ENCODE data around the gene ENPP6. TPM values are rescaled to one million over a fixed set of nuclear protein-coding genes. Genes with fewer than 3 reads are reported as not detected.

Gene ENPP6
- total and polyA plus RNA-seq, 2 donors (not counting 1 experiment from before 2014, with no cell fraction given) = 0.01 TPM; not detected in 1

- ATAC-seq (ENCODE audit: low read depth) (no peak), DNase-seq (no peak)
- TF ChIP-seq EZH2 (IDR thresholded peaks at IDR 0.05; ENCODE audit: borderline replicate concordance, insufficient read depth, low read depth, low read length, poor library complexity, severe bottlenecking) (no peak), CTCF (IDR thresholded peaks at IDR 0.05) (no peak)
- Histone ChIP-seq H3K9me3 (ENCODE audit: control extremely low read depth in 1 of 3, control insufficient read depth in 2 of 3, insufficient read depth in 1 of 3, low read length in 2 of 3) (no peaks in the 10 kb centered on the region), H3K9ac (ENCODE audit: low read length) (no peak overlapping the region), H4K20me1 (ENCODE audit: control insufficient read depth, insufficient read depth, low read length, poor library complexity, severe bottlenecking) (no peaks in the 10 kb centered on the region), H3K79me2 (ENCODE audit: control insufficient read depth, insufficient read depth, low read length) (no peaks in the 10 kb centered on the region), H3K27me3 (replicated peaks in 1 of 4; ENCODE audit: control extremely low read depth in 1 of 4, control insufficient read depth in 3 of 4, insufficient read depth in 4 of 4, low read length in 3 of 4) (no peaks in the 10 kb centered on the region), H3K36me3 (replicated peaks in 1 of 2; ENCODE audit: control extremely low read depth in 1 of 2, control insufficient read depth in 1 of 2, extremely low read depth in 1 of 2, insufficient read depth in 2 of 2, low read length in 1 of 2) (no peaks in the 10 kb centered on the region), H3K4me2 (replicated peaks; ENCODE audit: low read depth, low read length, poor library complexity, severe bottlenecking) (no peak overlapping the region), H3K4me3 (ENCODE audit: control extremely low read depth in 1 of 5, extremely low read depth in 1 of 5, insufficient read depth in 1 of 5, low read depth in 2 of 5, low read length in 4 of 5) (no peak overlapping the region), H2AFZ (ENCODE audit: insufficient read depth, low read depth, low read length, poor library complexity, severe bottlenecking) (no peak overlapping the region), H3K27ac (ENCODE audit: low read length in 2 of 2) (no peak overlapping the region), H3K4me1 (ENCODE audit: control insufficient read depth in 2 of 2, insufficient read depth in 2 of 2, low read length in 2 of 2) (no peaks in the 10 kb centered on the region)
- POLR2A ChIA-PET = no interaction called here
- Mint-ChIP-seq H3K27me3 (peaks cover 42% of the 10 kb centered on the region), H3K4me1 (peaks cover 7% of the 10 kb centered on the region), H3K9me3 (ENCODE audit: insufficient read depth) (no peaks in the 10 kb centered on the region), H3K4me3 (no peak overlapping the region), H3K27ac (no peak overlapping the region)
- CTCF ChIA-PET = interaction anchor here (1.2 kb wide), 1 partner anchor 624 kb away, joined by 3 read pairs; no protein-coding TSS in a partner anchor
- 100% methylated on average over 2 of the region's 4 CpGs for WGBS (ENCODE audit: insufficient coverage)
- intact Hi-C loops (cut with micrococcal nuclease) = no loop called here
Observed at GRCh38 chr4:184099000-184099399, 118.7 kb downstream of the ENPP6 start.

- H4K20me1 ChIP-seq (ENCODE audit: control insufficient read depth, insufficient read depth, low read length, poor library complexity, severe bottlenecking) = no peaks in the 10 kb centered on the region
- H2AFZ ChIP-seq (ENCODE audit: insufficient read depth, low read depth, low read length, poor library complexity, severe bottlenecking) = no peak overlapping the region
- intact Hi-C loops (cut with micrococcal nuclease) = no loop called here
- no peaks in the 10 kb centered on the region for H3K79me2 ChIP-seq (ENCODE audit: control insufficient read depth, insufficient read depth, low read length)
- H3K27ac ChIP-seq (ENCODE audit: low read length in 2 of 2) = no peak overlapping the region
- TF ChIP-seq EZH2 (IDR thresholded peaks at IDR 0.05; ENCODE audit: borderline replicate concordance, insufficient read depth, low read depth, low read length, poor library complexity, severe bottlenecking) (no peak), CTCF (IDR thresholded peaks at IDR 0.05) (no peak)
- H3K4me1 ChIP-seq (ENCODE audit: control insufficient read depth in 2 of 2, insufficient read depth in 2 of 2, low read length in 2 of 2) = no peaks in the 10 kb centered on the region
- ATAC-seq (ENCODE audit: low read depth) (no peak), DNase-seq (no peak)
- no peaks in the 10 kb centered on the region for H3K27me3 ChIP-seq (replicated peaks in 1 of 4; ENCODE audit: control extremely low read depth in 1 of 4, control insufficient read depth in 3 of 4, insufficient read depth in 4 of 4, low read length in 3 of 4)
- H3K4me3 Mint-ChIP-seq = peak overlapping the region; percentile 60
- no peaks in the 10 kb centered on the region for H3K36me3 ChIP-seq (replicated peaks in 1 of 2; ENCODE audit: control extremely low read depth in 1 of 2, control insufficient read depth in 1 of 2, extremely low read depth in 1 of 2, insufficient read depth in 2 of 2, low read length in 1 of 2)
- peak overlapping the region; percentile 42 for H3K9ac ChIP-seq (ENCODE audit: low read length)
- no peaks in the 10 kb centered on the region for H3K9me3 ChIP-seq (ENCODE audit: control extremely low read depth in 1 of 3, control insufficient read depth in 2 of 3, insufficient read depth in 1 of 3, low read length in 2 of 3)
- ChIA-PET POLR2A (no interaction called here), CTCF (no interaction called here)
- H3K27me3 Mint-ChIP-seq = peaks cover 42% of the 10 kb centered on the region
- H3K4me2 ChIP-seq (replicated peaks; ENCODE audit: low read depth, low read length, poor library complexity, severe bottlenecking) = peak overlapping the region; percentile 49
- H3K4me3 ChIP-seq (ENCODE audit: control extremely low read depth in 1 of 5, extremely low read depth in 1 of 5, insufficient read depth in 1 of 5, low read depth in 2 of 5, low read length in 4 of 5) = no peak overlapping the region
- H3K9me3 Mint-ChIP-seq (ENCODE audit: insufficient read depth) = no peaks in the 10 kb centered on the region
- 97% methylated on average over 12 of the region's 13 CpGs for WGBS (ENCODE audit: insufficient coverage)
- H3K27ac Mint-ChIP-seq = no peak overlapping the region
- H3K4me1 Mint-ChIP-seq = peaks cover 7% of the 10 kb centered on the region
Observed at GRCh38 chr4:184097815-184098214, 119.9 kb downstream of the ENPP6 start.
